ENCODE measurements around the gene SIDT2. TPM values are rescaled to one million over a fixed set of nuclear protein-coding genes. Genes with fewer than 3 reads are reported as not detected.

SIDT2 gene
- total and polyA plus RNA-seq, 2 of the 8 experiments (the other 6 are each of a cell fraction or from before 2014, with no cell fraction given): 18.5 to 21.1 TPM

GRCh38 chr11:117221775-117222517, 43.4 kb downstream of the SIDT2 start (continued):
- no peak for TF ChIP-seq SIRT6 (IDR thresholded peaks at IDR 0.05; ENCODE audit: low read length)

Data from H1 (cell line).